Fibroblast of peridontal ligament (primary cell): ENCODE results near the gene ST3GAL3.

ENCODE experiments used
- DNase-seq: peaks from one replicate; pipeline ENCODE4 v3.0.0-alpha.2; 2010; ENCODE audit errors: extremely low read depth

ST3GAL3 gene

DNA sequence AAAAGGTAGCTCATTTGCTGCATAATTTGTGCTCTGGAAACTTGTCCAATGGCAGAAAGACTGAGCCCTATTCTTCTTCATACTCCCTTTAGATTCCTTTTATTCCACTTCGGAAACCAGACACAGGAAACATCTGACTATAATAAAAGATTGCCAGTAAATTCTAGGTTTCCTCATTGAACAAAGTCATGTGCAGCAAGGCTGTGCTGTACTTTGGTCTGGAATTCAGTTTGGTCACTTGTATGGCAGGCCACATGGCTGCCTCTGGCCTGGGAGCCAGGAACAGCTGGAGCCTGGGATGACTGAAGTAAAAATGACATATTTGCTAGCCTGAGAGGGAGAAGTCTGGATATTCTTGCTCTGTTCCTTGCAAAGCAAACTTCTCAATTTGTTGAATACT, 79.6 kb downstream of the ST3GAL3 start:
- DNase-seq, result peak; percentile 83

GRCh38 chr1:43789604-43790550, 82.5 kb downstream of the ST3GAL3 start:
- no peak for DNase-seq

- no peak for DNase-seq
Observed at GRCh38 chr1:43791243-43791642, 83.9 kb downstream of the ST3GAL3 start.

DNA sequence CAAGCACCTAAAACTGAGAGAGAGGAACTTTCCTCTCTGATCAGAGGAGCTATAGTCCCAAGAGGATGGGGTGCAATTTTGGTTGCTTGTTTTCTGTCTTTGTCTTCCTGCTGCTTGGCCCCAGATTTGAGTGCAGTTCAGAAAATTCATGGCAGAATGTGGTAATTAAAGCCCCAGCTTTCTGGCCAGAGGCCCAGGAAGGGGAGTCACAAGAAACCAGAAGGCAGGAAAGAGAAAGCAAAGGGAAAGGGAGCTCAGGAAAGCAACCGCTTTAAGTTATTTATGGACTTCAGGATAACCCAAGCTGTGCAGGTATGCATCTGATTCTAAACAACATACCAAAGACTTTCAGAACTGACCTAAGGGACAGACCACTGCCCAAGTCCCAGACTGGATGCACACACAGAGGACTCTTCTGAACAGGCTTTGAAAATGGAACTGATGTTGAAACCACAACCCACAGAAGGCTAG, 88.8 kb downstream of the ST3GAL3 start:
- peak; percentile 85 for DNase-seq

DNA sequence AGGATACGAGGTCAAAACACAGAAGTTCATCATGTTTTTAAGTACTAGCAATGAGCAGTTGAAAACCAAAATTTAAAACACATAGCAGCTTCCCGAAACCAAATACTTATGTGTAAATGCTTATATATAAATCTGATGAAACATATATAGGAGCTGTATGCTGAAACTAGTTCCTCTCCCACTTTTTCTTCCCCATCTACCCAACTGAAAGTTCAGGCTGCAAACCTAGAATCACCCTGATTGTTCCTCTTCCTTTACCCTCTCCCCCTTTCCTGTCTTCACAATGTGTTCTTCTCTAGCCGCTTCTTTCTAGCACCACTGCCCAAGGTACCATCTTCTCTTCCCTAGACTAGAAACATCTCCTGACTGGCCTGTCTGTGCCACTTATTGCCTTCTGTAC, 90.6 kb downstream of the ST3GAL3 start:
- no peak for DNase-seq

GRCh38 chr1:43799656-43800635, 92.6 kb downstream of the ST3GAL3 start:
- peak; percentile 96 for DNase-seq

- no peak for DNase-seq
Observed at GRCh38 chr1:43800771-43801170, 93.4 kb downstream of the ST3GAL3 start.

GRCh38 chr1:43801203-43801602, 93.9 kb downstream of the ST3GAL3 start:
- no peak for DNase-seq

DNA sequence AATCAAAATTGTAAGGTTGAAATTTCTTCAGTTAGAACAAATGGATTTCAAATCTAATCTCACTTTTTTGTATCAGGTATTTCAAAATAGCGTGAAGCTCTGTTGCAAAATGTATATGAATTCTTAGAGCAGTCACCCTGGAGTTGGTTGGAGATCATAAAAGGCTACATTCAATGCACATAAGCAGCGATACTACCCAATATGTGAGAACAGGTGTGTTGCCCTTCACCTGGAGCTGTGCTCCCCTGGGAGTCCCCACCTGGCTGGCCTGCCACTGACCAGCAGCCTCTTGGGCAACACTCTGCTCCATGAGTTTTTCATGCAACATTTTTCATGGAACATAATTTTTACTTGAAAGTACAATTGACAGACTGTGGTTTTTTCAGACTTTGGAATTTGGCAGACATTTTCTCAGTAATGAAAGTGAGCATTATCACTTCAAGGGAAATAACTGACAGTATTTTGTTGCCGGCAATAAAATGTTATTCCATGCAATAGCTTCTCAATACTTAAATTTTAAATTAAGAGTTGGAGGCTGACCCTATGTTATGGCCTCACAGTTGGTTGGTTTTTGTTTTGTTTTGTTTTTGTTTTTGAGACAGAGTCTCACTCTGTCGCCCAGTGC, 95.1 kb downstream of the ST3GAL3 start:
- no peak for DNase-seq

DNA sequence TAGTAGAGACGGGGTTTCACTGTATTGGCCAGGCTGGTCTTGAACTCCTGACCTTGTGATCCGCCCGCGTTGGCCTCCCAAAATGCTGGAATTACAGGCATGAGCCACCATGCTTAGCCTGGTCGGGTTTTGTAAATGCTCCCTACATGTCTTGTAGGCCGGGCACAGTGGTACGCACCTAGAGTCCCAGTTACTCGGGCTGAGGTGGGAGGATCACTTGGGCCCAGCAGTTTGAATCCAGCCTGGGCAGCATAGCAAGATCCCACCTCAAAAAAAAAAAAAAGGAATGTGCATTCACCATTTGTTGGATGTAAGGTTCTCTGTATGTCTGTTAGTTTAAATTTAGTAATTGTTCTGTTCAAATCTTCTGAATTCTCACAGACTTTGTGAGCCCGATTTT, 95.8 kb downstream of the ST3GAL3 start:
- DNase-seq, result no peak

DNA sequence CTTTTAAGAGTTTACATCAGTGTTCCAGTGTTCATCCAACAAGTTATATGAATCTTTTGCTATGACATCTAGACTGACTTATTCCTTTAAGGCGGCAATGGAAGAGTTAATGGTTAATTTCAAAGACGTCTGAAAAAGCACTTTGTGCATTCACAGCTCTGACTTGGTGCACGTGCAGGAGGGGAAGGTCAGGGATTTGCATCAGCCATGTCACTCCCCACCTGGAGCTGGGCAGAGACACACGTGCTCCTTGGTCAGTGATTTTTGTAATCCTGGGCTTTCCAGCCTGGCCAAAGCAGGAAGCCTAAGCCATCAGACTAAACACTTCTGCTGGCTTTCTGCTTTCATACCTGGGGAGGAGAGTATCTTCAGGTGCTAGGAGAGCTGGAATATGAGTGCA, 96.3 kb downstream of the ST3GAL3 start:
- DNase-seq, result no peak

- DNase-seq, result no peak
Observed at GRCh38 chr1:43804569-43804968, 97.2 kb downstream of the ST3GAL3 start.

- no peak for DNase-seq
Observed at GRCh38 chr1:43805340-43805739, 98.0 kb downstream of the ST3GAL3 start.

GRCh38 chr1:43806183-43806582, 98.8 kb downstream of the ST3GAL3 start:
- no peak for DNase-seq

DNA sequence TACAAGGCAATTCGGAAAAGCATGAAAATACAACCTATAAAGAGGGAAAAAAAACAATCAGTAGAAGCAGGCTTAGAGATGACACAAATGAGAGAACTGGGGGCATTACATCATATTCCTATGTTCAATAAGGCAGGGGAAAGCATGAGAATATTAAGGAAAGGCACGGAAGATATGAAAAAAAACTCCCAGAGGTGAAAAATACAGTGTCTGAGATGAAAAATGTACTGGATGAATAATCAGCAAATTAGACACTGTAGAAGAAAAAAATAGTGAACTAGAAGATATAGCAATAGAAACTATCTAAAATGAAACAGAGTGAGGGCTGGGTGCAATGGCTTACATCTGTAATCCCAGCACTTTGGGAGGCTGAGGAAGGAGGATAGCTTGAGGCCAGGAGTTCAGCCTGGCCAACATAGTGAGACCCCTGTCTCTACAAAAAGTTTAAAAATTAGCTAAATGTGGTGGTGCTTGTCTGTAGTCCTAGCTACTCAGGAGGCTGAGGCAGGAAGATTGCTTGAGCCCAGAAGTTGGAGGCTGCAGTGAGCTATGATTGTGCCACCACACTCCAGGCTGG, 101.8 kb downstream of the ST3GAL3 start:
- DNase-seq, result no peak

- DNase-seq, result no peak
Observed at GRCh38 chr1:43812579-43812978, 105.2 kb downstream of the ST3GAL3 start.

GRCh38 chr1:43814401-43814800, 107.1 kb downstream of the ST3GAL3 start:
- no peak for DNase-seq

DNA sequence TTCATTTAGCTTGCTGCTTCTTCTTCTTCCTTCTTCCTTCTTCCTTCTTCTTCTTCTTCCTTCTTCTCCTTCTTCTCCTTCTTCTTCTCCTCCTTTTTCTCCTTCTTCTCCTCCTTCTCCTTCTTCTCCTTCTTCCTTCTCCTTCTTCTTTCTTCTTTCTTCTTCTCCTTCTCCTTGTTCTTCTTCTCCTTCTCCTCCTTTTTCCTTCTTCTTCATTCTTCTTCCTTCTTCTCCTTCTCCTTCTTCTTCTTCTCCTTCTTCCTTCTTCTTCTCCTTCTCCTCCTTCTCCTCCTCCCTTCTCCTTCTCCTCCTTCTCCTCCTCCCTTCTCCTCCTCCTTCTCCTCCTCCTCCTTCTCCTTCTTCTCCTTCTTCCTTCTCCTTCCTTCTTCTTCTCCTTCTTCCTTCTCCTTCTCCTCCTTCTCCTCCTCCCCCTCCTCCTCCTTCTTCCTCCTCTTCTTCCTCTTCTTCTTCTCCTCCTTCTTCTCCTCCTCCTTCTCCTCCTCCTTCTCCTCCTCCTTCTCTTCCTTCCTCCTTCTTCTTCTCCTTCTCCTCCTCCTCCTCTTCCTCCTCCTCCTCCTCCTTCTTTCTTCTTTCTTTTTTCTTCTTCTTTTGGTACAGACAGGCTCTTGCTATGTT, 110.1 kb downstream of the ST3GAL3 start:
- no peak for DNase-seq

GRCh38 chr1:43818691-43819090, 111.4 kb downstream of the ST3GAL3 start:
- DNase-seq, result no peak

DNA sequence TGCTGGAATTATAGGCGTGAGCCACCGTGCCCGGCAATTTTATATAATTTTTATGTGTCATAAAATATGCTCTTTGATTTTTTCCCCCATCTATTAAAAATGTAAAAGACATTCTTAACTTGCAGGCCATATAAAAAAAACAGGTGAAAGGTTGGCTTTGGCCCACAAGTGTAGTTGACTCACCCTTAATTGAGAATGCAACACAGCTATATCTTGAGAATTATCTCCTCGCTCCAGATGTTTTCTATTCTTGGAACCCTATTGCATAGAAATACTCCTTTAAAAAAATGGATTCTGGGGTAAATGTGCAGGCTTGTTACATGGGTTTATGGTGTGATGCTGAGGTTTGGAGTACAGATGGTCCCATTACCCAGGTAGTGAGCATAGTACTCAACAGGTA, 112.0 kb downstream of the ST3GAL3 start:
- DNase-seq, result no peak

DNA sequence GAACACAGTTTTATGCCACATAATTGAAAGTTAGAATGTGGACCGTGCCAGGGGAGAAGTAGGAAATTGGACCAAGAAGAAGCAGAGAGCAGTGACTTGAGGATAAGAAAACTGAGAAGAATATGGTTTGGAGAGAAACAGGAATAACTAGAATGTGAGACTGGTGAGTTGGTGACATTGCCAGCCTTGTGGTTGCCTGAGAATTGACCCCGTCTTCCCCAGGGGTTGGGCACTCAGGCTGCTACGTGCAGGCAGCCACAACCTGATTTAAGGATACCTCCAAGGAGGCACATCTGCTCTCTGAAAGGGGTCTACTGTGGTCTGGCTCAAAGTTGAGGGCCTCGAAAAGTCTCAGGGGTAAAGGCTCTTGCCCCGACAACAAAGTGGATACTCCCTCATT, 114.1 kb downstream of the ST3GAL3 start:
- DNase-seq, result no peak
